GM18861 (cell line): ENCODE results near the gene ANKRD39.
"Not testable (repeated sequence)": the region's sequence is repeated elsewhere in the genome, so short reads cannot be mapped to it uniquely, and the experiment has no call there.

Experiments used
- ATAC-seq: cut with Tn5 transposase; IDR thresholded peaks from one replicate; pipeline ENCODE4 v1.9.1; 2021; ENCODE audit not compliant: unreplicated experiment

The ANKRD39 gene

GRCh38 chr2:96857667-96858372, at the start of gene ANKRD39:
Gene ANKRD39, minus strand, starts transcription at chr2:96858016. Its CDS starts 29 bp downstream, at chr2:96857987.
- peak; percentile 91 for ATAC-seq

- ATAC-seq = no peak
These were observed 48.9 kb upstream of the ANKRD39 start for GRCh38 chr2:96906729-96907114.

- no peak for ATAC-seq
These were observed 46.0 kb upstream of the ANKRD39 start for GRCh38 chr2:96903815-96904214.

GRCh38 chr2:96903318-96903717, 45.5 kb upstream of the ANKRD39 start:
- no peak for ATAC-seq

GRCh38 chr2:96900237-96900636, 42.4 kb upstream of the ANKRD39 start:
- ATAC-seq = no peak

DNA sequence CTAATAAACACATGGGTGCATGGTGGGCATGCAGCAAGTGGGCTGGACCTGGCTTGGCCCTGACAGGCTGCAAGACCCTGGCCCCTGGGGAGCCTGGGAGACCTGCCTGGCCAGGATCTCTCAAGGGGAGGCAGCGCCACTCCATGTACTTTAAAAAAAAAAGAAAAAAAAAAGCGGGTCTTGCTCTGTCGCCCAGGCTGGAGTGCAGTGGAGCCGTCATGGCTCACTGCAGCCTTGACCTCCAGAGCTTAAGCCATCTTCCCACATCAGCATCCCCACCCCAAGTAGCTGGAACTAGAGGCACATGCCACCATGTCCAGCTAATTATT, 41.6 kb upstream of the ANKRD39 start:
- ATAC-seq = no peak

DNA sequence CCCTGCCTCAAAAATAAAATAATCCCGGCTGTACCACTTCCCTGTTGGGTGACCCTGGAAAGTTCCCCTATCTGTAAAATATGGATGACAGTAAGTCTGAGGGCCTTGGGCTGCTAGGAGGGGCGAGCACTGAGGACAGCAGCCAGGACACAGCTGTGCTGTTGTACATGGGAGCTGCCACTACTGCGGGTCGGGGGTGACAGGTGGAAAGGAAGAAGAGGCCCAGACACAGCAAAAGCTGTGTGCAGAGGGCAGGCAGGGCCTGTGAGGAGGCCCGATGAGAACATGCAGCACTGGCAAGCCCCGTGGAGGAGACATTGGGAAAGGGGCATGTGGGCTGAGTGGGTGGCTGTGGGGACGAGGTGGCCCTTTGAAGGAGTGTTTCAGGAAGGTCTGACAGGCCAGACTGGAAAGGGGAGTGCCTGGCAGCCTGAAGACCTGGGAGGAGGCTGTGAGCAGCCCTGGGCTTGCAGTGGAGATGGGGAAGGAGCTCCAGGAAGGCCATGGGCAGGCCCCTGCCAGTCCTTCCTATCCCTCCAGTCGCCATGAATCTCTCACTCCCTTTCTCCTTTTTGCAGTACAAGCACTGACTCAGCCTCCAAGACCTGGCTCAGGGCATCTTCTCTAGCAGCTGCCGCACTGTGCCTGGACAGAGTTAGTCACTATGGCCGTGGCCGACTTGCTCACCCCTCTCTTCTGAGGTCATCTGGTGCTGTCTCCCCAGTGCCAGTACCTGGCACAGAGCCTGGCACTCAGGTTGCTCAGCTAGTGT, 41.0 kb upstream of the ANKRD39 start:
- ATAC-seq = no peak

GRCh38 chr2:96898135-96898505, 40.3 kb upstream of the ANKRD39 start:
- no peak for ATAC-seq

- no peak for ATAC-seq
These were observed 39.8 kb upstream of the ANKRD39 start for GRCh38 chr2:96897491-96898134.

DNA sequence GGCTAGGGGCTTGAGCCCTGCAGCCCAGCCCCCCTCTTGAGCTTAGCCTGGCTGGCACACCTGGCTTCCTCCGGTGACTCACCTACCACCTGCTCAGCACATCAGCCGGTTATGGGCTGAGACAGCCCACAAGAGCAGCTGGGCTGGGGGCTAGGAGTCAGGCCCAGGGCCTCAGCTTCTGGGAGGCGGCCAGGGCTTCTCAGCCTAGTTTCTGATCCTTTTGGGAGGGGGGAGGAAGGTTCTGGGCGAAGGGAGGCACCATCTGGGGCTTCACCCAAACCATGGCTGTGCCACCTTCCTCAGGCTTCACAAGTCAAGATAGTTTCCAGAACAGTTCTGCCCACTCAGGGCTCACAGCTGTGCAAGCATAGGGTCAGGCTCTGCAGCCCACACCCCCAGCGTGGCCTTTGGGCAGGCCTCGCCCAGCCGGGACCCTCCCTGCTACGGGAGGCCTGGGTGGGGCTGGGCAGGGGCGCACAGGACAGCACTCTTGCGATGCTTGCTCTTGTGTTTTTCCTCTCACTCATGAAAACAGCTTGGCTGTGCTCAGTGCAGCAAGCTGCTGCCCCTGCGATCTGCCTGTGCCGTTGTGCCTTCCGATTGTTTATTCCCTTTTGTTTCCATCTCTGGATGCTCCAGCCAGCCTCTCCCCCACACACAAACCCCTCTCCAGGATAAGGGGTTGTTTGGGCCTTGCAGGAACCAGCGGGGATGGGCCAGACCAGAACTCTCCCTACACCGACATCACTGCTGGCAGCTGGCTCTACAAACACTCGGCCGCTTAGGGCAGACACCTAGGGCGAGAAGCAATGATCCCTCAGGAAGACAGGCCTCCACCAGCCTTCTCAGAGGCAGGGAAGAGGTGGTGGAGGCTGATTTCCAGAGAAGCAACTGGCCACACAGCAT, 38.2 kb upstream of the ANKRD39 start:
- ATAC-seq = no peak

GRCh38 chr2:96895032-96895745, 37.4 kb upstream of the ANKRD39 start:
- no peak for ATAC-seq

DNA sequence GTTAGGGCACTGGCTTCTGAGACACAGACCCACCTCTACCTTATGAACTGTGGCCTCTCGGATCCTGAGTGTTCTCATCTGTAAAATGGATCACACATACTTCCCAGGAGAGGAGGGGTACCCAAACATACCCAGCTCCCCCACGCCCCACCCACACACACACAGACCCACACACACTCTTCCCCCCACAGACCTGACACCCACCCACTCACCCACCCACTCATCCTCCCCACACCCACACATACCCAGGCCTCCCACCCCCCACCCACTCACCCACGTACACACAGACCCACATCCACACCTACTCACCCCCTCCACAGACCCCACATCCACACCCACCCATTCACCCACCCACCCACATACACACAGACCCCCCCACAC, 36.3 kb upstream of the ANKRD39 start:
- ATAC-seq = no peak

DNA sequence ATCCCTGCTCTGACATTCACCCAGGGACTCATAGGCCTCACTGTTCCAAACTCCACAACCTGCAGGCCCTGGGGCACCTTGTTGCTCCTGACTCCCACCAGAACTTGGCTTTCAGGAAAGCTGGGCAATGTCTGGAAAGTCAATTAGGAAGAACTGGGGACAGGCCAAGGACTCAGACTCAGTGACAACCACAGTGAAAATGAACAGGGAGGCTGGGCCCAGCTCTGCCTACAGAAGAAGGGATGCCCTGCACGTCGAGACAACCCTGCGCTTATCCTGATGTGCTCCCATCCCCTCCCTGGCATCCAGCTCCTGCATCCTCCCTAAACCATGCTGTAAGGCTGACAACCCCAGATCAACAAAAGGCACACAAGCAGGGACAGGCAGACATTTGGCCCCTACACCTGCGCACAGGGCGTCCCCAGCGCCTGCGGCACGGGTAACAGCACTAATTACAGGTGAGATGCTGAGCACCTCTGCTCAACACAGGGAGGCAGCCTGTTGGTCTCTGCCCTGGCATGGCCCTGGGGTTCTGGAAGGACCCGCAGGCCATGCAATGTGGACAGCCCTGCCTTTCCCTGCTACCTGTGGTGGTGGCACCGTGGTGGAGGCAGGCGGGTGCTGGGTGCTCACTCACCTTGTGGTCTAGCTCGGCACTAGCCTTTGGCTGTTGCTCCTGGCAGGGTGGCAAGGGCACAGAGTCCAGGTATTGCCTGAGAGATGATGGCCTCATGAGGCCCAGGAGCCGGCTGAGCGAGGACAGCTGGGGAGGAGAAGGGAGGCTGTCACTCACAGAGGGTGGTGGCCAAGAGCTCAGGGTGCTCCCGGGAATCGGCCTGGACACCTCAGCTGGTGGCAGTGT, 35.7 kb upstream of the ANKRD39 start:
- no peak for ATAC-seq

DNA sequence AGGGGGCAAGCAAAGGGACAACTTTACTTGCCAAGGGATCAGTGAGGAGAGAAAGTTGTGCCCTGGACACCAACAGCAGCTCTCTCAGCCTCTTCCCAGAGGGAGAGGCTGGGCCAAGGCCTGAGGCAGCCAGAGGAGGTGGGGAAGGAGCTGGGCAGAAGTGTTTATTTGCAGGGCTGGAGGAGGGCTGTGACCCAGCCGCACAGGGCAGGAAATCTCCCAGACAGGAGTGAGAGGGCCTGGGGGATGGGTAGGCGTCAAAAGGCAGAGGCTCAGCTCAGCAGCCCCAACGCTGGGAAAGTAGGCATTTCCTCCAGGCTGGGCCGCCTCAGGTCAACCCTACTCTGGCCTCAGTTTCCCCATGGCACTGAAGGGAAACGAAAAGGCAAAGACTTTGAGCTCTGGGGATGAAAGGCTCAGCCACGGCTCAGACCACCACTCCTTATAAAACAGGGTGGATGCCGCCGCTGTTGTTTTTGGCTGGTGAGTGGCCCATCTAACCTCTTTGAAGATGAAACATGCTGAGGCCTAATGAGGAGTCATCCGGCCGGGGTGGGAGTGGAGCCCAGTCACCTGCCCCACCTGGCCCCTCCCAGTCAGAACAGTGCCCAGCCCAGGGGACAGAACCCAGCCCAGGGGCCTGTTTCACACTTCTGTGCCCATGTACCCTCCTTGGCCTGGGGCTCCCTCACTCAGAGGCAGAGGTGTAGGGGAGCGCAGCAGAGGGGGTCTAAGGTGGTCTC, 33.9 kb upstream of the ANKRD39 start:
- no peak for ATAC-seq

DNA sequence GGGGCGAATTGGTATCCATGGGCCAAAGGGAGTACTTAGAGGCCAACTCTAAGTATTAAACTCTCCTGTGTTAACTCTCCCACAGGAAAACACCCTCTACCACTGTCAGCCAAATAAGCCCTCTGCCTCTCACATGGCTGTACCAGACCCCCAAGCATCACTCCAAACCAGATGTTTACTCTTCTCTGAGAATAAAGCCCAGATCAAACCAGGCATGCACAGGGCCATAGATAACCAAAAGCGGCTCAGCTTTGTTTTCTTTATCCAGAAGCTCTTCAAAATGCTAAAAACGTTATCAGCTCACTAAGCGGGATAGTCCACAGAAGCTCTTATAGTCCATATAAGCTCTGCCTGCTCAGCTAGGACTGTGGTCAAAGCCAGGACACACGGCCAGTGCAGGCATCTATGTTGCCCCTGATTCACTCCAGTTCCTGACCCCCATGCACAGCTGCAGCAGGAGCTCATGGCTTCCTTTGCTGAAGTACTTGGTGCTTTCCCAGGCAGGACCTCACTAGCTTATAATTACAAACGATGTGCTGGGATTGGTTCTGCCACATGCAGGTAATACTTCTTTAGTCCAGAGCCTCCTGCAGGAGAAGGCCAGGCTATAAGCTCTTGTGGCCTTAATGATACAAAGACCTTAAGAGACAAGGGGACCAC, 33.0 kb upstream of the ANKRD39 start:
- ATAC-seq = no peak

- ATAC-seq = no peak
These were observed 32.4 kb upstream of the ANKRD39 start for GRCh38 chr2:96890252-96890651.

DNA sequence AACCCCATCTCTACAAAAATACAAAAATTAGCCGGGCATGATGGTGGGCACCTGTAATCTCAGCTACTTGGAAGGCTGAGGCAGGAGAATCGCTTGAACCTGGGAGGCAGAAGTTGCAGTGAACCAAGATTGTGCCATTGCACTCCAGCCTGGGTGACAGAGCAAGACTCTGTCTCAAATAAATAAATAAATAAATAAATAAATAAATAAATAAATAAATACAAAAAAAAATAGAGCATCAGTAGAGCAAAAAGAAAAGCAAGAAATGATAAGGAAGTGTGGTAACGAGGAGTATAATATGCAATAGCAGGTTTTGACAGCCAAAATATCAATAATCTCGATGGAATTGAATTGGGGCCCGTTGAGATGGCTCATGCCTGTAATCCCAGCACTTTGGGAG, 31.7 kb upstream of the ANKRD39 start:
- not testable (repeated sequence) for ATAC-seq
